Esophagus muscularis mucosa (tissue), 4 donors: ENCODE data around the gene RAB29. TPM values are rescaled to one million over a fixed set of nuclear protein-coding genes. Genes with fewer than 3 reads are reported as not detected.

Source experiments
- DNase-seq: peaks from one replicate; pipeline ENCODE4 v3.0.0-alpha.2; 2017; ENCODE audit errors: extremely low spot score
- H3K27ac ChIP-seq, 4 donors: fragments of 200-600 bp; sonication (generic); replicated peaks in 1 of 4; 1 replicate in 3 of 4; 2 replicates in 1 of 4; pipeline ENCODE4 v1.5.1; 2016 to 2019; ENCODE audit warnings: mild to moderate bottlenecking in 1 of 4
- H3K27me3 ChIP-seq, 4 donors: fragments of 200-600 bp; sonication (generic); one replicate each; pipeline versions ENCODE4 v1.5.1 to v1.6.0; 2016 to 2019
- H3K36me3 ChIP-seq, 4 donors: fragments of 200-600 bp; sonication (generic); one replicate each; pipeline ENCODE4 v1.5.1; 2016 to 2019
- H3K4me1 ChIP-seq, 4 donors: fragments of 200-600 bp; sonication (generic); one replicate each; pipeline ENCODE4 v1.5.1; 2016 to 2019
- H3K4me3 ChIP-seq, 4 donors: fragments of 200-600 bp; sonication (generic); 1 replicate in 2 of 4; 2 replicates in 2 of 4; pipeline ENCODE4 v1.5.1; 2016 to 2019; ENCODE audit warnings: mild to moderate bottlenecking in 4 of 4, moderate library complexity in 1 of 4
- H3K9me3 ChIP-seq, 4 donors: fragments of 200-600 bp; sonication (generic); 1 replicate in 3 of 4; 2 replicates in 1 of 4; pipeline ENCODE4 v1.5.1; 2016 to 2019
- EP300 ChIP-seq: sonication (generic); formaldehyde crosslinking; IDR thresholded peaks from one replicate; pipeline ENCODE4 v1.6.1; 2017; ENCODE audit warnings: antibody characterized with exemption
- POLR2A ChIP-seq: fragments of 450-650 bp; IDR thresholded peaks from one replicate; pipeline ENCODE4 v1.6.1; 2017; ENCODE audit warnings: antibody characterized with exemption, moderate library complexity, mild to moderate bottlenecking, low read depth
- POLR2AphosphoS5 ChIP-seq, 2 donors: sonication (generic); formaldehyde crosslinking; IDR thresholded peaks; one replicate each; pipeline ENCODE4 v1.6.1; 2017; ENCODE audit warnings: antibody characterized with exemption in 2 of 2
- WGBS: methylation state at CpG from one replicate; pipeline ENCODE4 v1.1.5; 2018; 5-methylcytosine and 5-hydroxymethylcytosine counted together
- intact Hi-C: fragments of 100-400 bp; cut with DNase I; formaldehyde crosslinking; loops from one replicate; pipeline ENCODE4 v1.15.1; 2023
- small RNA-seq, 3 donors: library from RNA; depleted of rRNA; stranded (forward); fragments of <200 nt; gene quantifications; one replicate each; pipeline ENCODE3, GENCODE V24; 2016
- total RNA-seq, 4 donors: library from RNA; depleted of rRNA; stranded (reverse); fragments of >200 nt; gene quantifications; one replicate each; pipeline versions ENCODE4 v1.1.0 to v1.2.1, GENCODE V29; 2016
- TF ChIP-seq, protein P1 (sequence below), 3 experiments: fragments of 200-600 bp in 2 of 3; fragments of 450-650 bp in 1 of 3; sonication (generic) in 2 of 3; IDR thresholded peaks; one replicate each; pipeline ENCODE4 v1.5.1; 2017 to 2019; ENCODE audit warnings: antibody characterized with exemption in 3 of 3, mild to moderate bottlenecking in 2 of 3, moderate library complexity in 1 of 3

Gene RAB29
- total RNA-seq, 4 donors from 2014 or later, result 28.5 to 59.2 (median 41.8) TPM

- Histone ChIP-seq H3K4me3 (no peak overlapping the region), H3K27ac (no peak overlapping the region), H3K36me3 (peaks cover 34 to 100% (median 85%) of the 10 kb centered on the region in 4 donors), H3K27me3 (no peaks in the 10 kb centered on the region), H3K4me1 (peaks cover 0 to 5% (median 0%) of the 10 kb centered on the region in 4 donors), H3K9me3 (no peaks in the 10 kb centered on the region)
- DNase-seq, result no peak
- TF ChIP-seq, protein P1, sequence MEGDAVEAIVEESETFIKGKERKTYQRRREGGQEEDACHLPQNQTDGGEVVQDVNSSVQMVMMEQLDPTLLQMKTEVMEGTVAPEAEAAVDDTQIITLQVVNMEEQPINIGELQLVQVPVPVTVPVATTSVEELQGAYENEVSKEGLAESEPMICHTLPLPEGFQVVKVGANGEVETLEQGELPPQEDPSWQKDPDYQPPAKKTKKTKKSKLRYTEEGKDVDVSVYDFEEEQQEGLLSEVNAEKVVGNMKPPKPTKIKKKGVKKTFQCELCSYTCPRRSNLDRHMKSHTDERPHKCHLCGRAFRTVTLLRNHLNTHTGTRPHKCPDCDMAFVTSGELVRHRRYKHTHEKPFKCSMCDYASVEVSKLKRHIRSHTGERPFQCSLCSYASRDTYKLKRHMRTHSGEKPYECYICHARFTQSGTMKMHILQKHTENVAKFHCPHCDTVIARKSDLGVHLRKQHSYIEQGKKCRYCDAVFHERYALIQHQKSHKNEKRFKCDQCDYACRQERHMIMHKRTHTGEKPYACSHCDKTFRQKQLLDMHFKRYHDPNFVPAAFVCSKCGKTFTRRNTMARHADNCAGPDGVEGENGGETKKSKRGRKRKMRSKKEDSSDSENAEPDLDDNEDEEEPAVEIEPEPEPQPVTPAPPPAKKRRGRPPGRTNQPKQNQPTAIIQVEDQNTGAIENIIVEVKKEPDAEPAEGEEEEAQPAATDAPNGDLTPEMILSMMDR (IDR thresholded peaks at IDR 0.05), result no peak
- TF ChIP-seq POLR2AphosphoS5 (IDR thresholded peaks at IDR 0.05), result no peak
- intact Hi-C loops, result no loop called here
Measured at GRCh38 chr1:205719762-205720161, 55.5 kb downstream of the RAB29 start.

DNA sequence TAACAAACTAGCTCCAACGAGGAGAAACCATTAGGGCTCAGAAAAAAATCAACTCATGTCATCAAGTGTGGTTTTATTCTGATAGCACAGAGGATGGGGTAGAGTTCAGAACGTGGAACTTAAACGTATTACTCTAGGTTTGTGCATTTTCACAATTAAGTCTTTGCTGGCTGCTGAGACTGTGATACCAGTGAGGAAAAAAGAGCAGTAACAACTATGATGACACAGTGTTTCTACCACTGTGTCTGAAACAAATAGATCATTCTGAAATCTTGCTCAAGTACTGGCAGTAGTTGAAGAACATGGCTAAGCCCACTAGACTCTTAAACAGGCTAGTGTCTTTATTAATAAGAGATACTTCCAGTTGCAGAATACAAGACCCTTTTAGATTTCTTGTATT is 56.3 kb downstream of the RAB29 start:
- Histone ChIP-seq H3K4me1 (peaks cover 0 to 2% (median 0%) of the 10 kb centered on the region in 4 donors), H3K36me3 (peaks cover 34 to 96% (median 87%) of the 10 kb centered on the region in 4 donors), H3K4me3 (no peak overlapping the region), H3K27me3 (no peaks in the 10 kb centered on the region), H3K27ac (no peak overlapping the region), H3K9me3 (no peaks in the 10 kb centered on the region)
- no peak for TF ChIP-seq POLR2AphosphoS5 (IDR thresholded peaks at IDR 0.05)
- TF ChIP-seq, protein P1 (IDR thresholded peaks at IDR 0.05), result no peak
- TF ChIP-seq EP300, result no peak
- no peak for TF ChIP-seq POLR2A
- WGBS, result 63% methylated on average over 3 of the region's 3 CpGs
- intact Hi-C loops, result no loop called here
- DNase-seq, result no peak

Small RNAs within 50 kb of the gene (small RNA-seq; reads per million reads assigned to genes)
- gene RF00139, result 0 reads per million in 3 donors

Other genes starting within 250 kb of the RAB29 start
- 10 to 100 TPM; 18.7 to 23.2 (median 20.5) TPM for gene ELK4, start 143.5 kb downstream of the RAB29 start, total RNA-seq
- gene SLC45A3, start 95.0 kb downstream of the RAB29 start, total RNA-seq, result 1 to 10 TPM in 2 of 4 donors, under 1 TPM in 2; 0.86 to 1.7 (median 1.1) TPM
- gene NUCKS1, start 25.3 kb downstream of the RAB29 start, total RNA-seq, result 100 to 1,000 TPM; 111 to 120 (median 116) TPM
- 10 to 100 TPM; 22.4 to 37.1 (median 30.6) TPM for gene SLC41A1, start 37.7 kb upstream of the RAB29 start, total RNA-seq
- gene PM20D1, start 74.7 kb upstream of the RAB29 start, total RNA-seq, result 1 to 10 TPM in 1 of 4 donors, under 1 TPM in 1, not detected in 2; 0.29 to 2.5 TPM
- gene SLC26A9, start 168.0 kb upstream of the RAB29 start, total RNA-seq, result under 1 TPM in 1 of 4 donors, not detected in 3; under 0.01 TPM
- 1 to 10 TPM in 3 of 4 donors, under 1 TPM in 1; 0.32 to 2.5 (median 1.8) TPM for gene RAB7B, start 227.9 kb upstream of the RAB29 start, total RNA-seq
- under 1 TPM in 1 of 4 donors, not detected in 3; 0.13 TPM for gene CTSE, start 248.4 kb upstream of the RAB29 start, total RNA-seq